AG04450 (cell line): Measurements from ENCODE around the gene S100A12. TPM values are rescaled to one million over a fixed set of nuclear protein-coding genes. Genes with fewer than 3 reads are reported as not detected.
"Not testable (repeated sequence)": the region's sequence is repeated elsewhere in the genome, so short reads cannot be mapped to it uniquely, and the experiment has no call there.

Experiments
- CTCF ChIA-PET: fragments of 300-600, 350-600 bp; formaldehyde crosslinking; extraction: SDS; loops from one replicate; lab custom pipeline; 2022; ENCODE audit warnings: antibody characterized with exemption, inconsistent platforms; lab: Charles Lee
- POLR2A ChIA-PET: fragments of 350-600 bp; formaldehyde crosslinking; extraction: SDS; loops from one replicate; lab custom pipeline; 2021; ENCODE audit warnings: antibody characterized with exemption, inconsistent platforms; lab: Yijun Ruan, JAX
- DNase-seq: peaks from one replicate; pipeline ENCODE4 v3.0.0-alpha.2; 2011; ENCODE audit warnings: low read depth, low spot score
- H3K27ac ChIP-seq: one replicate; pipeline ENCODE4 v1.5.1; 2012; ENCODE audit warnings: low read depth, low read length, control low read depth
- H3K27me3 ChIP-seq: one replicate; pipeline ENCODE4 v1.6.0; 2012; ENCODE audit warnings: low read length; ENCODE audit not compliant: control insufficient read depth, insufficient read depth
- H3K4me3 ChIP-seq: 2 replicates; pipeline ENCODE4 v1.5.1; 2011; ENCODE audit warnings: mild to moderate bottlenecking, low read depth, low read length, control low read depth
- H3K9me3 ChIP-seq: 2 replicates; pipeline ENCODE4 v1.5.1; 2012; ENCODE audit warnings: low read length; ENCODE audit not compliant: control insufficient read depth, insufficient read depth
- polyA minus RNA-seq: library from RNA; depleted of rRNA, polyadenylated mRNA; stranded (reverse); fragments of >200 nt; gene quantifications from 2 replicates; pipeline ENCODE4 v1.2.3, GENCODE V29; 2011; rRNA and poly(A)+ RNA removed
- polyA plus RNA-seq: library from polyadenylated mRNA; depleted of rRNA; stranded (reverse); fragments of >200 nt; gene quantifications from 2 replicates; pipeline ENCODE4 v1.2.3, GENCODE V29; 2011; rRNA removed
- TF ChIP-seq, protein P1 (sequence below): IDR thresholded peaks from 2 replicates; pipeline ENCODE4 v1.5.1; 2011; ENCODE audit warnings: low read depth, low read length, control low read depth, inconsistent platforms

S100A12 gene
- polyA plus RNA-seq (not detected in 2 replicates), polyA minus RNA-seq (not detected in 2 replicates)

DNA sequence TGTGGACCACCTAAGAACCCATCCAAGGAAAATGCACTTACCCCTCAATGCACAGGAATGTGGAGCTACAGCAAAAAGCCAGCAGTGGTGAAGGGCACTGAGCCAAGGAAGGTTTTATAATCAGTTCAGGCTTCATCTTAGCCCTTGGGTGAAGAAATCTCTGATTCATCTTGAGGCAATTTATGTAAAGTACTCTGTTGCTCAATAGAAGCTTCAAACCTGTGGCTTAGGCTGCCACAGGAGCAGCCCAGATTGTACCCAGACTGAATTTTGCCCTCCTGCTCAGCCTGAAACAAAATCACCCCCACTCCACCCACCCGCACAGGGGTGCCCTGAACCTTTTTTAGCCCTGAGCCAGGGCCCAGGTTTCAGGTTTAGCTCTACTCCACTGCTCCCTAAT is at the start of gene S100A12:
TSS of gene S100A12 (minus strand) at position 111 of the 400 bp plus-strand sequence. CDS start 1,029 bp downstream, outside the sequence.
- no peak within 1 kb of the TSS for H3K27ac ChIP-seq
- no peaks in the 10 kb centered on the region for H3K27me3 ChIP-seq
- POLR2A ChIA-PET = no interaction called here
- no peak within 1 kb of the TSS for H3K4me3 ChIP-seq
- H3K9me3 ChIP-seq = peaks cover under 1% of the 10 kb centered on the region; the same call in 1 of the 2 replicates
- CTCF ChIA-PET = interaction anchor here (0.6 to 1.0 kb wide), 2 partner anchors 22 to 153 kb away, joined by 3 read pairs; no protein-coding TSS in a partner anchor
- DNase-seq = peak; percentile 29
- TF ChIP-seq, protein P1, sequence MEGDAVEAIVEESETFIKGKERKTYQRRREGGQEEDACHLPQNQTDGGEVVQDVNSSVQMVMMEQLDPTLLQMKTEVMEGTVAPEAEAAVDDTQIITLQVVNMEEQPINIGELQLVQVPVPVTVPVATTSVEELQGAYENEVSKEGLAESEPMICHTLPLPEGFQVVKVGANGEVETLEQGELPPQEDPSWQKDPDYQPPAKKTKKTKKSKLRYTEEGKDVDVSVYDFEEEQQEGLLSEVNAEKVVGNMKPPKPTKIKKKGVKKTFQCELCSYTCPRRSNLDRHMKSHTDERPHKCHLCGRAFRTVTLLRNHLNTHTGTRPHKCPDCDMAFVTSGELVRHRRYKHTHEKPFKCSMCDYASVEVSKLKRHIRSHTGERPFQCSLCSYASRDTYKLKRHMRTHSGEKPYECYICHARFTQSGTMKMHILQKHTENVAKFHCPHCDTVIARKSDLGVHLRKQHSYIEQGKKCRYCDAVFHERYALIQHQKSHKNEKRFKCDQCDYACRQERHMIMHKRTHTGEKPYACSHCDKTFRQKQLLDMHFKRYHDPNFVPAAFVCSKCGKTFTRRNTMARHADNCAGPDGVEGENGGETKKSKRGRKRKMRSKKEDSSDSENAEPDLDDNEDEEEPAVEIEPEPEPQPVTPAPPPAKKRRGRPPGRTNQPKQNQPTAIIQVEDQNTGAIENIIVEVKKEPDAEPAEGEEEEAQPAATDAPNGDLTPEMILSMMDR = no peak

DNA sequence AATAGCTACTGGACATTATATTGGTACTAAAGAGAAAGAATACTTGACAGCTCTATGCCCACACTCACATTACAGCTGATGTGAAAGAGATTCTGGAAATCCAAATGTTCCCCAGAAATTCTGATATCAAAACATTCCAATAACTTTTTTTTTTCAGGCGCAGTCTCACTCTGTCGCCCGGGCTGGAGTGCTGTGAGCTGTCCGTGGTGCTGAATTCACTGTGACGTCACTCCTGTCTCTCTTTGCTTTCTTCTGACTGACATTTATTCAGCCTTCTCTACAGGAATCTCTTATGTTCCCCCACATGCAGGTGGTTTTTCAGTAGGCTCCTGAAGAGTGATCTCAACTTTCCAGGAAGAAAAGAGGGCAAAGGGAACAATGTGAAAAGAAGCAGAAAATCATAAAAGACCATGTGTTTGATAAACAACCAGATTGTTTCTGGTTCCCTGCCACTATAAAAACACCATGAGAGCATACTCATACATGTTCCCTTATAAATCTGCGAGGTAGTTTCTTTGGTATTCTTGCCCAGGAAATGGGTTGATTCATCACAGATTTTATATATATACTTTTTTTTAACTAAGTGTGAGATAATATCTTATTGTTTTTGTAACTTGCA is 47.1 kb upstream of the S100A12 start:
- ChIA-PET POLR2A (no interaction called here), CTCF (interaction anchor here (1.2 to 1.6 kb wide), 2 partner anchors 43 to 73 kb away, joined by 4 to 6 read pairs; no protein-coding TSS in a partner anchor)
- H3K4me3 ChIP-seq = no peak overlapping the region
- no peaks in the 10 kb centered on the region for H3K27me3 ChIP-seq
- no peak overlapping the region for H3K27ac ChIP-seq
- no peaks in the 10 kb centered on the region for H3K9me3 ChIP-seq
- peak; percentile 7 for DNase-seq
- TF ChIP-seq, protein P1 = no peak

DNA sequence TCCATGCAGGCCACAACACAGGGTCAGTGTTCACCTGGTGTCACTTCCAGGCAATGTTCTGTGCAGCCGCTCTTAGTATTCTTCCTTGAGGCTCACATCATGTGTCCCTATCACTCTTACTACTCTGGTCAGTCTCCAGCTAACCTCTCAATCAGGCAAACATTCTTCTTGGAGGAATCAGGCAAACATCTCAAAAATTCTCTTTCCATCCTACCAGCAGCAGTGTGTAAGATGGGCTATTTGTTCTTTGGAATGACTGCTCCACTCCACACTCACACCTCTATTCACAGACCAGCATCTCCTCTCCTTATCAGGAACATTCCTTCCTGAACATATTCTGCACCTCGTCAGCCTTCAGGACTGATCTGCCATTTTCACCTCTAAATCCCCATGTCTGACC is 44.9 kb upstream of the S100A12 start:
- Histone ChIP-seq H3K9me3 (no peaks in the 10 kb centered on the region), H3K27ac (no peak overlapping the region), H3K4me3 (no peak overlapping the region), H3K27me3 (no peaks in the 10 kb centered on the region)
- no peak for DNase-seq
- TF ChIP-seq, protein P1 = no peak
- CTCF ChIA-PET = no interaction called here
- POLR2A ChIA-PET = no interaction called here

DNA sequence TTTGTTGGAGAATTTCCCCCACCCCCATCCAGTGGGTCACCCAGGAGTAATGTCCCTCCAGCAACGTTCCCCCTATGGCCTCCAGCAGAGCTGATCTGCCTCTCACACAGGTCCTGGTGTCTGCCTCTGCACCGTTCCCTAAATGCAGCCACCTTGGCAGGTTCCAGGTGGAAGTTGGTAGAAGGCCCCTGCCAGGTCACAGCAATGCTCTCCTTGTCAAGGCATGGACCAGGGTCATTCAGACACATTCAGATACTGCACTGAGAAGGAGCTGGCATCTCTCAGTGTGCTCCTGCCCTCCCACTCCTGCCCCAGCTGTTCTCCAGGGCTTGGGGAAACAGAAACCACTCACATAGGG is 44.0 kb upstream of the S100A12 start:
- H3K4me3 ChIP-seq, H3K27ac ChIP-seq, CTCF ChIA-PET, H3K9me3 ChIP-seq, POLR2A ChIA-PET, DNase-seq, H3K27me3 ChIP-seq: not testable (repeated sequence)

DNA sequence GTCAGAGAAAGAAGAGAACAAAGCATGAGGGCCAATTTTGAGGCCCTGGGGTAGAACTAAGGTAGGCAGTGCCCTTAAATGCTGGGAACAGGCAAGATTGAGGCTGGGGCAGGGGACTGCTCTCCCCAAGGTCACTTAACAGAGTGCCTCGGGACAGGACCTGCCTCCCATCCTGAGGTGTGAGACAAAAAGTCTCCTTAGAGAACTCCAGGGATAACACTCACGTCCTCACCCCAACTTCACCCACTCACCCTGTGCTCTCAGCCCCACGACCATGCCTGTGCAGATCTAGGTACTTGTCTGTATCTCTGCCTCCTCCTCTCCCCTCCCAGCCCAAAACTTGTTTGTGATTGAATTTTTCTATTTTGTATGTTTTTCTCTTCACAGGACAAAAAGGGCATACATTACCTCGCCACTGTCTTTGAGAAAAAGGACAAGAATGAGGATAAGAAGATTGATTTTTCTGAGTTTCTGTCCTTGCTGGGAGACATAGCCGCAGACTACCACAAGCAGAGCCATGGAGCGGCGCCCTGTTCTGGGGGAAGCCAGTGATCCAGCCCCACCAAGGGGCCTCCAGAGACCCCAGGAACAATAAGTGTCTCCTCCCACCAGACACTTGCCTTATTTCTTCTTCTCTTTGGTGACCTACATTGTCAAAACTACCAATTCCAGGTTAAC is 43.5 kb upstream of the S100A12 start:
- CTCF ChIA-PET, H3K27ac ChIP-seq, H3K27me3 ChIP-seq, H3K9me3 ChIP-seq, POLR2A ChIA-PET, H3K4me3 ChIP-seq, DNase-seq: not testable (repeated sequence)
